CD4-positive, alpha-beta T cell treated with Interferon gamma for 1 hour (primary cell): ENCODE results near the gene KDM6A.
"Not testable (repeated sequence)": the region's sequence is repeated elsewhere in the genome, so short reads cannot be mapped to it uniquely, and the experiment has no call there.

ENCODE experiments used
- DNase-seq: peaks from one replicate; pipeline ENCODE4 v3.0.0-alpha.2; 2020

KDM6A gene

DNA sequence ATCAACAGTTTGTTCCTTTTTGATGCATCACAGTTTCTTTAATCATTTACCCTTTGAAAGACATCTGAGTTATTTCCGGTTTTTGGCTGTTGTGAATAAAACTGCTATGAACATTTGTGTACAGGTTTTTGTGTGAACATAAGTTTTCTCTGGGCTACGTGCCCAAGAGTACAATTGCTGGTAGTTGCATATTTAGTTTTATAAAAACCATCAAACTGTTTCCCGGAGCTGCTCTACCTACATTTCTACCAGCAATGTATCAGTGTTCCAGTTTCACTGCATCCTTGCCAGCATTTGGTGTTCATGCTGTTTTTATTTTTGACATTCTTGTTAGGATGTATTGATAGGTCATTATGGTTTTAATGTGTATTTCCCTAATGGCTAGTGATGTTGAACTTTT lies 17.3 kb downstream of the KDM6A start:
- no peak for DNase-seq

DNA sequence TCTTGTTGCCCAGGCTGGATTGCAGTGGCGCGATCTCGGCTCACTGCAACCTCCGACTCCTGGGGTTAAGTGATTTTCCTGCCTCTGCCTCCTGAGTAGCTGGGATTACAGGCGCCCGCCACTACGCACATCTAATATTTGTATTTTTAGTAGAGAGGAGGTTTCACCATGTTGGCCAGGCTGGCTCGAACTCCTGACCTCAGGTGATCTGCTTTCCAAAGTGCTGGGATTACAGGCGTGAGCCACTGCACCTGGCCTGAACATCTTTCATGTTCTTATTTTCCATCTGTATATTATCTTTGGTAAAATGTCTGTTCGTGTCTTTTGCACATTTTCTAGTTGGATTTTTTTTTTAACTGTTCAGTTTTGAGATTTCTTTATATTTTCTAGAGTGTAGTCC lies 17.7 kb downstream of the KDM6A start:
- not testable (repeated sequence) for DNase-seq

DNA sequence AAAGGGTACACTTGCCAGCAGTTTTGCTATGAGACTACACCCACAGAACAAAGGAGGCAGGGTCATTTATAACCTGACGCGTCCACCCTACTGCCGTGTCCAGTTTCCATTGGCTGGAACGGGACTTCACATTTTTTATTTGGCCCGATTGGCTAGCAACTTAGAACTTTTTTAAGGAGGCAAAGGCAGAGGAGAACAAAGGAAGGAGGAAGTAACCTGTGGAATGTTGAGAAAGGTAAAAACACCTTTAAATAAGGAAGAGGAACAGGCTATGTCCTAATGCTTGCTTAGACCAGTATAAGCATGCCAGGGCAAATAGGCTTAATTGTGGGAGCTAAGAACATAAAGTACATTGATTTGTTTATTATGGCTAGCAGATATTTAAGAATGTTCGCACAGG lies 18.7 kb downstream of the KDM6A start:
- DNase-seq, result no peak

DNA sequence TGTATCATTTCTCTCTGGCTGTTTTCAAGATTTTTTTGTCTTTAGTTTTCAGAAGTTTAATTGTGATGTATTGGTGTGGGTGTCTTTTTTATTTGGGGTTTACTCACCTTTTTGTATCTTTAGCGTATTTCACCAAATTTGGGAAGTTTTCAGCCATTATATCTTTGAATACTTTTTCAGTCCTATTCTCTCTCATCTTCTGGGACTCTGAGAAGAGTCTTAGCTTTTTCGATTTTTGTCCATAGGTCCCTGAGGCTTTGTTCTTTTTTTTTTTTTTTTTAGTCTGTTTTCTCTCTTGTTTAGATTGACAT lies 23.8 kb downstream of the KDM6A start:
- DNase-seq, result no peak

DNA sequence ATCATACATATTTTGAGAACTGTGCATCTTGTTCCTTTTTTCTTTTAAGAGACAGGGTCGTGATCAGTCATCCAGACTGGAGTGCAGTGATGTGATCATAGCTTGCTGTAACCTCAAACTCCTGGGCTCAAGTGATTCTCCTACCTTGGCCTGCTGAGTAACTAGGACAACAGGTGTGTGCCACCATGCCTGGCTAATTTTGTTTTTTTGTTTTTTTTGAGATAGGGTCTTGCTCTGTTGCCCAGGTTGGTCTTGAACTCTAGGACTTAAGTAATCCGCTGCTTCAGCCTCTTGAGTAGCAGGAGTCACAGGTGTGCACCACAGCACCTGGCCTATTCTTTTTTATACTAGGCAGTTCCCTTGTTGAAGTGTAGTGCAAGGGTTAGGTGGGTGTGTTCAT lies 24.6 kb downstream of the KDM6A start:
- no peak for DNase-seq

DNA sequence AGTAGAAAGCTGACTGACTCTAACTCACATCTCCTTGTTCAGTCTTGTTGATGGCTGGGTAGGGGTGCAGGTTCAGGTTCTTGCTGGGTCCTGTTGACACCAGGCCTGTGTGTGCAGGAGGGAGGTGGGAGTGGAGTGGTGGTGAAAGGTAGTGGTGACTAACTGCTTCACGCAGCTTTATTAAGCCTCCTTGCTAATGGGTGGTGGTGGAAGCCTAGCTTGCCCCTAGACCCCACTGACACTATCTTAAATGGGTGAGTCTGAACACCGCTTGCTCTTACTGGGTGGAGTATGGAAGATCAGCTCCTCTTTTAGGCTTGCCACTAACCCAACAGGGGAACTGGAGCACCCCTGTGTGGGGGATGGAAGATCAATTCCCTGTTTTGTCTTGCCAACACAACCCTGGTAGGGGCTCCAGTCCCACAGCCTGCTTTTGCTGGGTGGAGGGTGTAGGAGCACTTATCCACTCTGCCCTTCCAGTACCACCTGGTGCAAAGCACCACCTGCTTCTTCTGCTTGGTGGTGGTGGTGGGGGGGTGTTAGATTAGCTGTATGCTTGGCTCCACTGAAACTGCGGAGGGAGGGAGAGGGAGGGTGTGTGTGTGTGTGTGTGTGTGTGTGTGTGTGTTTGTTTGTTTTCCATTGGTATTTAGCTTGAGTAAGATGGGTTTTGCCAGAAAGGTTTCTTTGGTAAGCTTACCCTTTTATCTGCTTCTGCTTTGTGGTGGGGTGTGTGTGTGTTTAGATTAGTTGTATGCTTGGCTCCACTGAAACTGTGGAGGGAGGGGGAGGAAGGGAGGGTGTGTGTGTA lies 25.6 kb downstream of the KDM6A start:
- no peak for DNase-seq

DNA sequence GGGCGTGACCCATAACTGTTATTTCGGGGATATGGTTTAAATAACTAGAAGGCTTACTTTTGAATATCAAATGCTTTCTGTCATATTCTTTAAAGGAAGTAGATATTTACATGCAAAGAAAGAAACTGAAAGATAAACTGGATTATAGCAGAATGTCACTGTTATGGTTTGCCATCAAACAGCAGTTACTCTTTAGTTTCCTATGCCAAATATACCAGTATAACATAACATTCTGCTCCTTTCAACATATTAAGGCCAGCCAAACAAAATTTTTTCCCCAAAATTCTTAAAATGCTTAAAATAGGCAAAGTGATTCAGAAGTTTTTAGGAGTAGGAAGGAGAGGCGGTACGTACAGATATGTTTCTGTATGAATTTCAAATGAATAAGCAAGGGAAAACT lies 27.0 kb downstream of the KDM6A start:
- no peak for DNase-seq

DNA sequence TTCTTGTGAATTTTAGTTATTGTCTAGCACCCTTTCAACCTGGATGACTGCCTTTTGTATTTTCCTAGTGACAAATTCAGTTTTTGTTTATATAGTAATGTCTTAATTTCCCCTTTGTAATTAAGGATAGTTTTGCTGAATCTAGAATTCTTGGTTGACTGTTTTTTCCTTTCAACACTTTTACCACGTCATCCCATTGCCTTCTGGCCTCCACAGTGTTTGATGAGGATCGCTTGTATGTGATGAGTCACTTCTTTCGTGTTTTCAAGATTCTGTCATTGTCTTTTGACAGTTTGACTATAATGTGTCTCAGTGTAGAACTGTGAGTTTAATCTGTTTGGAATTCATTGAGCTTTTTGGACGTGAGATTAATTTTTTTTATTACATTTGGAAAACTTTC lies 30.1 kb downstream of the KDM6A start:
- DNase-seq, result no peak

DNA sequence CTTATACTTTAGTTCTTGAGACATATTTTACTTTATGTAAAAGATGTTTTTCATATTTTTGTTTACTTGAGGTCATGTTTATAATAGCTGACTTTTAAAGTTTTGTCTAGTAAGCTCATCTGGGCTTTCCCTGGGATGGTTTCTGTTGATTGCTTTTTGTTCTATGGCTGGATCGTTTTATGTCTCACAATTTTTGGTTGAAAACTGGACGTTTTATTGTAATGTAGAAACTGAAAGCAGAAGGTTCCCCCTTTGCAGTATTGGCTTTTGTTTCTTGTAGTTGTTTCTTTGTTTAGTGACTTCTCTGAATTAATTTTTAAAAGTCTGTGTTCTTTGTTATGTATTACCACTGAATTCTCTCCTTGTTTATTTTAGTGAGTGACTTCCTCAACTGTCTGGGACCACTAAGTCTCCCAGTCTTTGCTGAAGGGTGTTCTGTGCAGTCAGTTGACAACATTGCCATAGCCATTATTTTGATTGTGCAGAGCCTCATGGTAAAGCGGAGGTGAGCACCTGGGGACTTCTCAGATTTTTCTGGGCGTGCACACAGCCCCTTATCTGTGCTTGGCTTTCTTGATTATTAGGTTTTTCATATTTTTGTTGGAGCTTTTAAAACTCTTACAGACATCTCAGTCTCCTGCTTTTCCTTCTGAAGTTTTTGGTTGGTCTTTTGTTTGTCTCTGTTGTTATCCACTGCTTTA lies 31.0 kb downstream of the KDM6A start:
- no peak for DNase-seq

DNA sequence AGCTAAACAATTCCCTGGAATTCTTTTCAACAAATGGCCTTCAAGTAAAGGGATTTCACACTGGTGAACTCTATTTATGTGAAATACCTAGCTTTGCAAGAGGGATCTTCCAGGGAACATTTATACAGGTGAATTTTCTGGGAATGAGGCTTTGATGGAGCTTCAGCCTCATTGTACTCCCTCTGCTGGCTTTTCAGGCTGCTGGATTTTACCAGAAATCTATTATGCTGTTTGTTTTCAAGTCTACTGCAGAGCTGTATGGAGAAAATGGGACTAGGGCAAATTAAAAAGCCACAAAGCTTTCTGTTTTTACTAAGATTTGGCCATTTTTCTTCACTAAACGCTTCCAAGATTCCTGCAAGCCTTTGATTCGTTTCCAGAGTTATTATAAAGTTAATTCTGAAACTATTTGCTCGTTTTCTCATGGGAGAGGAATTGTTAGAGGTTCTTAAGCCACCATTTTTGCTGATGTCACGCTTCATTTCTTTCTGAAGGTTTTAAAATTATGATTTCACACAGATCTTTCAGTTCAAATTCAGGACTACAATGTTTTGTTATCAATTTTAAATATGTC lies 31.6 kb downstream of the KDM6A start:
- no peak for DNase-seq

DNA sequence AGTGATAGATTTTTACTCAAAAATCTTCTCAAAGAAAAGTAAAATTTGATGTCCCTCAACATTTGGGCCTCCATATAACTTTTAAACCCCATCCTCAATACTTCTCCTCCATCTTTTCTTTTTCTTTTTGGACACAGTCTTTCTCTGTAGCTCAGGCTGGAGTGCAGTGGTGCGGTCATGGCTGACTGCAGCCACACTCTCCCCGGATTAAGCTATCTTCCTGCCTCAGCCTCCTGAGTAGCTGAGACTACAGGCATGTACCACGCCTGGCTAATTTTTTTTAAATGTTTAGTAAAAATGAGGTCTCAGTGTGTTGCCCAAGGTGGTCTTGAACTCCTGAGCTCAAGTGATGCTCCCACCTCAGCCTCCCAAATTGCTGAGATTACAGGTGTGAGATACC lies 33.1 kb downstream of the KDM6A start:
- DNase-seq, result no peak

DNA sequence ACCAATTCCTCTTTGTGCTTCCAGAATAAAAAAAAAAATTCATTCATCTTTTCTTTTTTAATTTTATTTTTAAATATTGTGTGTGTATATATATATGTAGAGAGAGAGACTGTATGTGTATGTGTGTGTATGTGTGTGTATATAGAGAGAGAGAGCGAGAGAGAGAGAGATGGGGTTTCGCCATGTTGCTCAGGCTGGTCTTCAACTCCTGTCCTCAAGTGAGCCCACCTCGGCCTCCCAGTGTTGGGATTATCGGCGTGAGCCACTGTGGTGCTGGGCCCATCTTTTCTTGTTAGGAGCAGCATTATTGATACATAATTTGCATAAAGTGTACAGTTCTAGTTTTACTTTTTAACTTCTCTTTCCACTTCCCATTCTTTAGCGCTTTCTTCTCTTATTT lies 33.6 kb downstream of the KDM6A start:
- no peak for DNase-seq

DNA sequence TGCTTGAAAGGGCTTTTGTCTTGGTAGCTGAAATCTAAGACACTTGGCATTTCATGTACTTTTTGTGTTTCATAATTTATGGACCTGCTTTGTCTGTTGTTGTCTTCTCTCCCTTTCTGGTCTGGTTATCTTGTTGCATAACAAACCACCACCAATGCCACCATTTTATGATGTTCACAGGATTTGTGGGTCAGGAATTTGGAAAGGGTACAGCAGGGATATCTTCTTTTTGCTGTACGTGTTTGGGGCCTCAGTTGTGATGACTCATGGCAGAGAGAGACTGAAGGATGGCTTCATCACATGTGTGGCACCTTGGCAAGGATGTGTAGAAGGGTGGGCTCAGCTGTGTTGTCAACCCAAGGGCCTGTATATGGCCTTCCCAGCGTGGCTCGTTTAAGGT lies 35.2 kb downstream of the KDM6A start:
- no peak for DNase-seq

DNA sequence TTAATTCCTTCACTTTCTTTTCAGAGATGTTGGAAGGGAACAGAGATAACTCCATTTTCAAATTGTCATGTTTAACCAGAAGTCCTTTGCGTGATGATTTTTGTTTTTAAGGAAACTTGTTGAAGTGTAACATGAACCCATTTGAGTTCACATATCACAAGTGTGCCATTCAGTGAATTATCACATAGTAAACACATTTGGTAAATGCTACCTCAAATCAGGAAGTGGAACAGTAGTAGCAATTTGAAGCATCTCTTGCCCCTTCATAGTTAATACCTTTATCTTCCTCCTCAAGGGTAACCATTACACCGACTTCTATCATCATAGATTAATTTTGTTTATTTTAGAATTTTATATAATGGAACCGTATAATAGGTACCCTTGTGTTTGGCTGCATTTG lies 35.8 kb downstream of the KDM6A start:
- no peak for DNase-seq

DNA sequence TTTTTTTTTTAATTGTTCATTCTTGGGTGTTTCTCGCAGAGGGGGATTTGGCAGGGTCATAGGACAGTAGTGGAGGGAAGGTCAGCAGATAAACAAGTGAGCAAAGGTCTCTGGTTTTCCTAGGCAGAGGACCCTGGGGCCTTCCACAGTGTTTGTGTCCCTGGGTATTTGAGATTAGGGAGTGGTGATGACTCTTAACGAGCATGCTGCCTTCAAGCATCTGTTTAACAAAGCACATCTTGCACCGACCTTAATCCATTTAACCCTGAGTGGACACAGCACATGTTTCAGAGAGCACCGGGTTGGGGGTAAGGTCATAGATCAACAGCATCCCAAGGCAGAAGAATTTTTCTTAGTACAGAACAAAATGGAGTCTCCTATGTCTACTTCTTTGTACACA lies 37.5 kb downstream of the KDM6A start:
- not testable (repeated sequence) for DNase-seq

DNA sequence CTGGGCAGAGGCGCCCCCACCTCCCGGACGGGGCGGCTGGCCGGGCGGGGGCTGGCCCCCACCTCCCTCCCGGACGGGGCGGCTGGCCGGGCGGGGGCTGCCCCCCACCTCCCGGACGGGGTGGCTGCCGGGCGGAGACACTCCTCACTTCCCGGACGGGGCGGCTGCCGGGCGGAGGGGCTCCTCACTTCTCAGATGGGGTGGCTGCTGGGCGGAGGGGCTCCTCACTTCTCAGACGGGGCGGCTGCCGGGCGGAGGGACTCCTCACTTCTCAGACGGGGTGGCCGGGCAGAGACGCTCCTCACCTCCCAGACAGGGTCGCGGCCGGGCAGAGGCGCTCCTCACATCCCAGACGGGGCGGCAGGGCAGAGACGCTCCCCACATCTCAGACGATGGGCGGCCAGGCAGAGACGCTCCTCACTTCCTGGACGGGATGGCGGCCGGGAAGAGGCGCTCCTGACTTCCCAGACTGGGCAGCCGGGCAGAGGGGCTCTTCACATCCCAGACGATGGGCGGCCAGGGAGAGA lies 38.1 kb downstream of the KDM6A start:
- DNase-seq, result not testable (repeated sequence)

DNA sequence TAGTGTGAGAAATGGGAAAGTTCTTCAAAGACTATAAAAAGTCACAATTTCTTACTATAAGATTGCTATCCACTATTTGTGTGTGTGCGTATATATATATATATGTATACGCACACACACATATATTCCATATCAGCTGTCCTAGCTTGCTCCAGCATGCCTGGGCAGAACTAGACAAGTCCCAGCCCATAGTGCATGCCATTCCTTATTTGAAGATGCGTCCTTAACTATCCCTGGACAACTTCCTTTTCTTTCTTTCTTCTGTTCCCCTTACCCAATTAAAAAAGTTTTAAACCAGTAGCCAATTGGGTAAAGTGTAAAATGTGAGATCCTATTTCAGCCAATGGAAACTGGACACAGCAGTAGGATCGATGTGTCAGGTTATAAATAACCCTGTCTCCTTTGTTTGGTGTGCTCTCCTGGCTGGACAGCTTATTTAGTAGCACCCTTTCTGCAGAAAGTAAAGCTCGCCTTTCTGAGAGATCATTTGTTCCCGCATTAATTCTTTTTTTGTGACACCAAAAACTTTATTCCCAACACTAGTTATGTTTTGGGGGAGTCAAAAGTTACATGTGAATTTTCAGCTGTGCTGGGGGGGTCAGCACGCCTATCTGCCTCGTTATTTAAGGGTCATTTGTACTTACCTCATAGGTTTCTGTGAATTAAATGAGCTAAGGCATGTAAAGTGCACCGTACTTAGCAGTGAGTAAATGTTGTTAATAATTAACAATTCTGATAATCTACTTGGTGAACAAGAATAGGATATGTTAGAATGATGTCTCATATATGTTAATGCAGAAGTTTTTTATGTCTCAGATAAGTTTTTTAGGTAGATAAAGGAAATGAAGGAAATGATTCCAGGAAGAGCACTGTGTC lies 40.9 kb downstream of the KDM6A start:
- no peak for DNase-seq

DNA sequence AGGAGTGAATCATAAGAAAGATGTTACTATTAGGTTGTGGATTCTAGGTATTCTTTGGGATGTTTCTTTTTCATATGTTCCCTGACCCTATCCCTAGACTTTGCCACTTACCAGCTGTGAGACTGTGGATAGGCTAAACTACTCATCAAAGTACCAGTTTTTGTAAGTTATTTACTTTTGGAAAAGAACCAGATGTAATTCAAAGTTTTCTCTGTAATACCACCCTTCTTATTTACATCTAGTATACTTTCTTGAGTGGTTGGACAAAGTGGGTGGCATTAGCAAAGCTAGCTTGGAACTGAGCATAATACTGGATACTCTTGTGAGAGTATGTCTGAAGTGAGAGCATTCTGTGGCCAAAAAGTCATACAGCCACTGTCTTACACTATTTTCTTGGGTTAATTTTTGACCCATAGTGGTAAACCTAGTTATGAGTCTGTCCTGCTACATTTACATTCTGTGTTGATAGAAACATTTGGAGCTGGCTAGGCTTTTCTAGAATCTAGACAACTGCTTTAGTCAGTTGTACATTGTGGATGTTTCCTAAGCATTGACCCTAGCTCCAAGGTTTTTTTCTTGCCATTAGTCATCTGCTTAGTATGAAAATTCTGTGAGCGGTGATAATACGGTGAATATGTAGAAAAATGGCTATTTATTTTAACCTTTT lies 41.7 kb downstream of the KDM6A start:
- DNase-seq, result no peak

DNA sequence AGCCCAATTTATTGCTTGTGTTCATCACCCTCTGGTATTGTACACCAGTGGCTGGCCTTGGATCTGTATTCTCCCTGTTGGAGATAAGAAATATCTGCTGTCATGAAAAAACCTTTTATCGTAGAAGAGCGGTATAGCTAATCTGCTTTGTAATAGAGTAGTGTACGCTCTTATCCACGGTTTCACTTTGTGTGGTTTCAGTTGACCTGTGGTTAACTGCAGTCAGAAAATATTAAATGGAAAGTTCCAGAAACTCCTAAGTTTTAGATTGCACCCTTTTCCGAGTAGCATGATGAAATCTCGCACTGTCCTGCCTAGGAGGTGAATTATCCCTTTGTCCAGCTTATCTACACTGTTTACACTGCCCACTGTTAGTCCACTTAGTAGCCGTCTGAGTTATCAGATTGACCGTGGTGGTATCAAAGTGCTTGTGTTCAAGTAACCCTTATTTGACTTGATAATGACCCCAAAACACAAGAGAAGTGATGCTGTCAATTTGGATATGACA lies 42.4 kb downstream of the KDM6A start:
- DNase-seq, result no peak

DNA sequence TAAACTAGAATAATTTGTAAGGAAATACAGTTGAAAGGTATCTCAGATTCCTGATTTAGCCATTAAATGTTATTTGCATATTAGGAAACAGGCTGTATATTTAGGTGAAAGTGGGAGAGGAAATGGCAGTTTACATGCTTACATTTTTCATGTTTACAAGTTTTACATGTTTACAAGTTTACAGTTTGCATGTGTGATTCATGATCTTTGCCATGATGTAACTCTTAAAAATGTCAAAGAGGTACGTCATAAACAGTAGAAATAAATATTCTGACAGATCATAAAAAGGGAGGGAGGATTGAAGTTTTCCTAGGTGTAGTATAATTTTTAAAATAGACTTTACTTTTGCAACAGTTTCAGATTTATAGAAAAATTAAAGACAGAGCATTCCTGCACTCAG lies 45.7 kb downstream of the KDM6A start:
- no peak for DNase-seq

DNA sequence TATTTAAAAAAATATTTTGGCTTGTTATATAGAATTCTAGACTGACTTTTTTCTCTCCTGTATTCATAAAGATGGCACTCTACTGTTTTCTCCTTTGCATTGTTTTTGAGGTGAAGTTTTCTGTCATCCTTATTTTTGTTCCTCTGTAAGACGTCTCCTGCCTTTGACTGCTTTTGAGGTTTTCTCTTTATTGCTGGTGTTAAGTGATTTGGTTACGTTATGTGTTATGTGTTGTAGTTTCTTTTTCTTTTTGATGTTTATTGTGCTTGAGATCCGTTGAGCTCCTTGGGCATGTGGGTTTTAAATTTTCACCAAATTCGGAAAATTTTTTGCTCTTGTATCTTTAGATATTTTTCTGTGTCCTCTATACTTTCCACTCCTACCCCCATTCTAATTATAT lies 50.0 kb downstream of the KDM6A start:
- DNase-seq, result no peak

DNA sequence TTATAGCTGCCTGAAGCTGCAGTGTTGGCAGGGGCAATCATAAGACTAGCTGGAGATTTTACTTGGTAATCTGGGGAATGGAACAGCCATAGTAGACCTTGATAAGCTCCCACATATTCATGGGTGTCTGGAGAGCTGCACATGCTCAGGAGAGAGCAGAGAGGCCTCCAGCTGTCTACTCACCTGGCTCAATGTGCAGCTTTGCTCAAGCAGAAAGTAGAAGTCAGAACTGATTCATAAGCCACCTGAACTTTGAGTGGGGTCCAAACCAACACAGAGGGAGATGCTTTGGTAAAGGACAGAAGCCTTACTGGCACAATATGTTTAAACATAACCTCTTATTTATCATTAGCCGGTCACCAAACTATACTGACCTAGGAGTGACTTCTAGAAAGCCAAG lies 54.4 kb downstream of the KDM6A start:
- no peak for DNase-seq
